ENCODE results near the gene SH2D4B.
A peak's percentile ranks its signal among the peaks of the same experiment; 100 is the strongest.

The SH2D4B gene

DNA sequence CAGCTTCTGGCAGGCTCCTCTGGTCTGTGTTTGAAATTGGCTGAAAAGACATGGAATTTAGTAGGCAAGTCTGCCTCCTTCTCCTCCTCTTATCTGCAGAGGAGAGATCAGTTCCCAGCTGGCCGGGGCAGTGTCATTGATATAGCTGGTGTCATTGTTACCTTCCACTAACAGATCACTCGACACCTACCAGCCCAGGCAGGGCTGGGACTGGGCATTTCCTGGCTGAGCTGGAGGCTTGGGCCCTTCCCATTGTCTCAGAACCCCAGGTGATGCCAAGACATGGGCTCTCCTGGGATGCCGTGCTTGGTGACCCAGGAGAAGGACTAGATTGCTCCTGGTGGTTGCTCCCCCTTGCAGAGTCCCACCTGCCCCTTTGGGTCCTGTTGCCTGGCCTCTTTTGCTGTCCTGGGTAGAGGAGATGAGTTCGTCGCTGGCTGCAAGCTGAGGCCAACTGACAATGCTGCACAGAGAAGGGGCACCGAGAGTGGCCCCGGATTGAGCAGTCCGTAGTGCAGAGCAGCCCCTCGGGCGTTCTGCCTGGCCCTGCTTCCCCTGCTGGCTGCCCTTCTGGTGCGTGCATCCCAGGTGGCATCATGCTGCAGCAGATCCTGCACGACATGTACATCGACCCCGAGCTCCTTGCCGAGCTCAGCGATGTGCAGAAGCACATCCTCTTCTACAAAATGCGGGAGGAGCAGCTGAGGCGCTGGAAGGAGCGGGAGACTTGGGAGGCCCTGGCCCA lies at the start of gene SH2D4B:
SH2D4B (plus strand) TSS at position 167 of the 745 bp plus-strand sequence; CDS start at position 597, 430 bp downstream.
- DNase-seq: no peak

DNA sequence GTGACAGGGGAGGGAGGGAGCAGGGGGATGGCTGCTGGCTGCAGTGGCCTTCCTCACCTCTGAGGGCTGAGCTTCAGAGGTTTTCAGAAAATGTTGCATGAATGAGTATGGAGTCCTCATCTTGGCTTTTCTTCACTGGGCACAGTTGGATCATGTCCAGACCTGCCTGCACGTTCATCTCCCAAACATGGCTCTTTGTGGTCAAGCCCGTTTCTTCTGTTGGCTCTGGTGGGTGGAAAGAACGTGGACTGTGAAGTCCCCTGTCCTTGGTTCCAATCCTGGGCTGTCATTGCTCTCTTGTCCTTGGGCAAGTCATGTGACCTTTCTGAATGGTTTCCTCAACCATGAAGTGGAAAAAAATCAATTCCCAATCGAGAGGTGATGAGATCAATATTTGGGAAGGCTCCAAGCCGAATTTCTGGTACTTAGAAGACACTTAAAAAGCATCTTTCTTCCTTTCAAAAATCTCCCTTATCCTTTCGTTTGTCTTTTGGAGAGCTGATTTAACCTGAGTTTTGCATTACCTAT lies 49.1 kb upstream of the SH2D4B start:
- DNase-seq: peak; percentile 2

DNA sequence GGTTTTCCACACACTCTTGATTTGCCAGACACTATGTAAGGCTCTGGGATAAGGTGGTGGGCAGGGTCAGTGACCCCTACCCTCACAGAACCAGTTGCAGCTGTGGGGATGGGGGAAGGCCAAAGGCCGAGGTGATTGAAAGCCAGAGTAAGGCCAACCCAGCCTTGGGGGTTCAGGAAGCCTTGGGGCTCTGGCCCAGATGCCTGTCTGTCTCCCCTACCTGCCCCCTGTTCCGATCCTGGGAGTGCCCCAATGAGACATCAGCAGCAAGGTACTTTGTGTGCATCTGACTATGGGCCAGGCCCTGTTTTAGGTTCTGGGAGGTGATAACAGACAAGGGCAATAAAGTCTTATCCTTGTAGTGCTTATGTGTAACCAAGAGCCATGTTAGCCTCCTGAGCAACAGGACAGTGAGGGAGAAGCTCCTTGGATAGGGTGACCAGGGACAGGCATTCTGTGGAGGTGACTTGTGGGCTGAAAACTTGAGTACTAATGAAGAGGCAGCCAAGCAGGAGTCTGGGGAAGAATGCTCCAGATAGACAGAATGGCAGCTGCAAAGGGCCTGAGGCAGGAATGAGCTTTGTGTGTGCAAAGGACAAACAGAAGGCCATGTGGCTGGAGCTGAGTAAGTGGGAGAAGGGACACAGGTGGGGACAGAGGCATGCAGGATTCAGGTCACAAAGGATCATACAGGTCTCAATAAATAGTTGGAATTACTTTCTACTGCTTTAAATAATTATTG lies 48.2 kb upstream of the SH2D4B start:
- no peak for DNase-seq

DNA sequence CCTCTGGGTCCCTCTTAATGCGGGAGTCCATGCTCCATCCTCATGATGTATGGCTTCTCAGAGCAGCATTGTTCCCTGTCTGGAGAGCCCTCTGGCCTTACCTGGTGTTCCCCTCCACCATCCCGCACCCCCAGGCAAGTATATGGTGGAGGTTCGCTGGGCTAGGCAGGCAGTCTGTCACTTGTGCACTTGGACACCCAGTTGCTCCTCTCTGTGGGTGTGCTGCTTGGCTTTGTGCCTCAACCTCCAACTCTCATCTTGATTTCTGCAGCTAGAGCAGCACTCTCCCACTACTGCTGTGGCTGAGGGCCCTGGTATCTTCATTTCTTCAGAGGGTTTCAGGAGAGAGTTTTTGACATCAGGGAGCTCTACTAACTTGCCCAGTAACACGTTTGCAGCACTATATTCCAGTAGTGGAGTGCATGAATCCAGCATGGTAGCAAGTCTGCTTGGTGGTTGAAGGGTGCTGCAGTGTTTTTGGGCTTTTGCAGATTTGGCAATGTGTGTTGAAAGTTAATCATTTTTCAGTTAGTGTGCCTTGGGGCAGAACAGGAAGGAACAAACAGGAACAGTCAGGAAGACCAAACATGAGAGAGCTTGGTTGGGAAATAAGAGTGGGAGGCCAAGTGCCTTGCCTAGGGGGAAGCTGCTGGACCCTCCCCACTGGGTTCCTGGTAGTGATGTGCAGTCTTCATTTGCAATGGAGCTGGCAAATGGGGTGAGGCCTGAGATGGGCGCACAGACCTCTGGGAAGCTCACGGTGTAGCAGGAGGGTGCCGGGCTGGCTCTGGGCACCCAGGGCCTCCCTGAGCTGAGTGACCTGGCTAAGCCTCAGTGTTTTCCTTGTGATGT lies 46.2 kb upstream of the SH2D4B start:
- DNase-seq: peak; percentile 85

DNA sequence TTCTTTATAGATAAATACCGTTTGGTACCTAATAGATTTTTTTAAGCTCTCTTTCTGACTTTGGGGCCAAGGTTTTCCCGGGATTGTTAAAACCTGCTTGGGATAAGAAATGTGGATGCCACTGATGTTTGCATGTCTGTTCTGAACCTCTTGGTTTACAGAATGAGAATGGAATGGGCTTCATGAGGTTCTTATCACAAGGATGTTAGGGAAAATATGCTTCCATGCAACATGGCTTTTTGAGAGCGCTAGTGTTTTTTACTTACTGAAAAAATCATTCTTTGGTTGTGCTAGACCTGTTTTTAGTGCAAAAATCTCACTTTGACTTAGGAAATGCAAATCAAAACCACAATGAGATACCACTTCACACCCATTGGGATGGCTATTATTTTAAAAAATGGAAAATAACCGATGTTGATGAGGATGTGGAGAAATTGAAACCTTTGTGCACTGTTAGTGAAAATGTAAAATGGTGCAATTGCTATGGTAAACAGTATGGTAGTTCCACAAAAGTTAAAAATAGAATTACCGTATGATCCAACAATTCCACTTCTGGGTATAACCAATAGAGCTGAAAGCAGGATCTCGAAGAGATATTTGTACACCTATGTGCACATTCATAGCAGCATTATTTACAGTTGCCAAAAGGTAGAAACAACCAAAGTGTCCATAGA lies 44.7 kb upstream of the SH2D4B start:
- peak; percentile 47 for DNase-seq

DNA sequence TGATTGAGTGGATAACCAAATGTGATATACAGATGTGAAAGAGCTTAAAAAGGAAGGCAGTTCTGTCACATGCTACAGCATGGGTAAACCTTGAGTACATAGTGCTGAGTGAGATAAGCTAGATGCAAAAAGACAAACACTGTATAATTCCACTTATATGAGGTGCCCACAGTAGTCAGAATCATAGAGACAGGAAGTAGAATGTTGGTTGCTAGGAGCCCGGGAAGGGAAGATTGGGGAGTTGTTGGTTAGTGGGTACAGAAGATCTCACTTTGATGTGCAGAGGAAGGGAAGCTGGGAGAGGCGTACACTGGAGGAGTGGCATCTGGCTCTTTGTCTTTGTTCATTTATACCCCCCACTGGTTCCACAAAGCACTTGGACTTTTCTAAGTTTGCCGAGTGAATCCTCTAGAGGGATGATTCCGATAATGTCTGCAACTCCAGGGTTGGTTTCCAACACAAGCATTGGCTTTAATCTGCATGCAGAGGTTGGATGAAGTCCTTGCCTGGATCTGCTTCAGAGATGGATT lies 44.1 kb upstream of the SH2D4B start:
- DNase-seq: peak; percentile 56

DNA sequence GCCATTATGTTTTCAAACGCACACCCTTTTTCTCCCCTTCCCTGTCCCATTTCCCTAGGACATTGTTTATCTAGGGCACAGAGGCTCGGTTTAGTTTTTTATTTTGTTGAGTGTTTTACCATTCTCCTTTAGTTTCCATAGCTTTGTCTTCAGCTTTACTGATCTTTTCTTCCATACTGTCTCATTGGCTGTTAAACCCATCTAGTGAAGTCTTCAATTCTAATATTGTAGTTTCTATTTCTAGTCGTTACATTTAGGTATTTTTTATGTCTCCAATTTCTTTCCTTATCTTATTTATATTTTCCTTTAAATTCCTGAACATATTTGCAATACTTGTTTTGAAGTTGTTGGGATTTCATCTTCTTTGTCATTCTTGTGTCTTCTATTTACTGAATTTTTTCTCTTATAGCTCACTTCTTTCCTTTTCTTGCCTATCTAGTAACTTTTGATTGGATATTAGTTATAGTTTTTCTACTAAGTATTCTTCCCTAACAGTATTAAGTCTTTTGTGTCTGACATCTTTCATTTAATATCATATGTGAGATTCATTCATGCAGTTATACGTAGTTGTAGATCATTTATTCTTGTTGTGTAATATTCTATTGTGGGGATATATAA lies 41.0 kb upstream of the SH2D4B start:
- no peak for DNase-seq

DNA sequence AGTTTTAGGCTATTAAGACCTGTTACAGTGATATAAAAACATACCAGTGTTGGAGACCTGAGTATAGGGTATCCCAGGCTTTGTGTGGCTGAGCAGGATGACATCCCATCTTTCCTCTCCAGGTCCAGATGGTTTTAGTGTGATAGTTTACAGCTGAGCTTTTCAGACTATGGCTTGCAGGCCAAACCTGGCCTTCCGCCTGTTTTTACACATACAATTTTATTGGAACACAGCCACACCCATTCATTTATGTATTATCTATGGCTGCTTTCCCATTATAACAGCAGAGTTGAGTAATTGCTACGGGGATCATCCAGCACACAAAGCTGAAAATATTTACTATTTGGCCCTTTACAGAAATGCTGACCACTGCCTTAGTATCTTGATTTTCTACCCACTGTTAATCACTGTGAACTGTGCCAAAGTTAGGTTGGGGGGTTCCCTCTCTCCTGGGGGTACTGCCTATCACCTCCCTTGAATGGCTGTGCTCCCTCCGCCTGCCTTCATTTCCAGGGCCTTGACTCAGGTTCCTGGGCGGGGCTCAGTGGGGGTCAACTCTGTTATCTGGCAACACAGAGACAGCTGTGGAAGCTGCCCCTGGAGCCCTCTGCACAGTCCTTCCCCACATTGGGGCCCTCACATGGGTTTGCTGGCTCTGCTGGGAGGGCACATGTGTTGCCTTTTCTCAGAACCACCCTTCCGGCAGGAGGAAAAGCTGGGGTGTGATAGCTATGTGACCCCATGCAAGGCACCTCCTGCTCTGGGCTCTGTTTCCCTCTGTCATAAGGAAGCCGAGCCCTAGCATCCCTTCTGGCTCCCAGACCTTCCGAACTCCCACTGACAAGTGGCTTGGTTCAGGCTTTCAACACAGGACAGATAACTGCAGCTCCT lies 40.3 kb upstream of the SH2D4B start:
- no peak for DNase-seq

DNA sequence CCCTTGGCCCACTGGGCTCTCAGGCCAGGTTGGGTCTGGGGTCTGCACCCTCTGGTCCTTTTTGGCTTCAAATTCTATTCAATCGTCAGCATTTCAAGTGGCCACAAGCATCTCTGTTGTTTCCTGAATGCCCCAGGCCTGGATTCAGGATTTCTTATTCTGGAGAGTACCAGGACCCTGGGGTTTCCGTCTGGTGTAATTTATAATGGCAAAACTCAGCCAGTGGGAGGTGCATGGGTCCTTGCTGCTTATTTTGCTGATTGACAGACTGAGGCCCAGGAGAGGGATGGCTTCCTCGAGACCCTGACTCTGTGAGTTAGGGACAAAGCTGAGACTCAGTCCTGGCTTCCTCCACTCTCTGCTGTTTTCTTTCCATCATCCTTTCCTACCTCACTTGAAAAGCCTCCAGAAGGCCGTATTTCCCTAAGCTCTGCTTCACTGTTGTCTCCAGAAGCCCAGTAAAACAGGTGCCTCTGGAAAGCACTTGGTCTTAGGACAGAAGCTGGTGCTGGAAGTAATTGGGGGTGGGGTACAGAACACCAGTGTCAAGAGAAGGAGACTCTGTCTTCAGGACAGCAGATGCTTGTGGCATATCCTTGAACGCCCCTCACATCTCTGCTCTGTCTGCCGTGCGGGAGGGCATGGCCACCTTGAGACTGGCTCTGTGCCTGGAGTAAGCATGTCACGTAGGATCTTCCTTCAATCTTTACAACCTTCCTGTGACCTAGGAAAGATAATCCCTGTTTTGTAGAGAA lies 39.4 kb upstream of the SH2D4B start:
- no peak for DNase-seq

DNA sequence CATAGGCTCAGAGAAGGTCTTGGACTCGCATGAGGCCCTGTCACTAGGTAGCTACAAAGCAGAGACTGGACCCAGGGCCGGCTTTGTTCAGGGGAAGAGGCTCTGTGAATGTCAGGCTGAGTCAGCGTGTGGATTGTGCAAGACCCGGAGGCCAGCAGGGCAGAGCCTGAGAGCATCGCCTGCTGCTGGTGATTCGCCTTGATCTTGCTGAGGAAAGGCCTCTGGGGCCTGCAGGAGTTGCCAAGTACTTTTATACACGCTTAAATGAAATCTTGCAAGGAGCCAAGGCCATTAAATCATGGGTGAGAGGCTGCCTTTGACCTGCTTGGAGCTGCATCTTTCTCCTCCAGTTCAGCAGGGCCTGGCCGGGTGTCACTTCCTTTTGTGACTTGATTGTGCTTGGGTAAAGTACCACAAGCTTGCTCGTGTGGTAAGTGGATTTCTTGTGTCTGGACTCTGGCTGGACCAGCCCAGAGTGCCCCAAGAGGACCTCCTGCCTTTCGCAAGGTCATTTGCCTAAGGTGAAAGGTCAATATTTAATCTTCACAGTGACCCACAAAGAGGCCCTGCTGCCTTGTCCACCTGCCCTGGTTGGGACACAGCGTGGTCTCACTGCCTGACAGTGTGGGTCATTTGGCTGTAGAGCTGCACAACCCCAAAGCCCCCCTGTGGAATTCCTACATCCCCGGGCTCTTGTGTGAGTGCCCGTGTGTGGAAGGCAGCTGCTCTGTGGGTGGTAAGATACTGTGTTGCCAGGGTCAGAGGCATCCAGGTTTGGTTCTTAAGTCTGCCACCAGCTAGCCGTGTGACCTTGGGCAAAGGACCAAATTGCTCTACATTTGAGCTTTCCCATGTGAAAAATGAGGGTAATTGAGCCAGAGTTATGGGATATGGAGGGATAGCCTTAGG lies 38.6 kb upstream of the SH2D4B start:
- DNase-seq: peak; percentile 94

DNA sequence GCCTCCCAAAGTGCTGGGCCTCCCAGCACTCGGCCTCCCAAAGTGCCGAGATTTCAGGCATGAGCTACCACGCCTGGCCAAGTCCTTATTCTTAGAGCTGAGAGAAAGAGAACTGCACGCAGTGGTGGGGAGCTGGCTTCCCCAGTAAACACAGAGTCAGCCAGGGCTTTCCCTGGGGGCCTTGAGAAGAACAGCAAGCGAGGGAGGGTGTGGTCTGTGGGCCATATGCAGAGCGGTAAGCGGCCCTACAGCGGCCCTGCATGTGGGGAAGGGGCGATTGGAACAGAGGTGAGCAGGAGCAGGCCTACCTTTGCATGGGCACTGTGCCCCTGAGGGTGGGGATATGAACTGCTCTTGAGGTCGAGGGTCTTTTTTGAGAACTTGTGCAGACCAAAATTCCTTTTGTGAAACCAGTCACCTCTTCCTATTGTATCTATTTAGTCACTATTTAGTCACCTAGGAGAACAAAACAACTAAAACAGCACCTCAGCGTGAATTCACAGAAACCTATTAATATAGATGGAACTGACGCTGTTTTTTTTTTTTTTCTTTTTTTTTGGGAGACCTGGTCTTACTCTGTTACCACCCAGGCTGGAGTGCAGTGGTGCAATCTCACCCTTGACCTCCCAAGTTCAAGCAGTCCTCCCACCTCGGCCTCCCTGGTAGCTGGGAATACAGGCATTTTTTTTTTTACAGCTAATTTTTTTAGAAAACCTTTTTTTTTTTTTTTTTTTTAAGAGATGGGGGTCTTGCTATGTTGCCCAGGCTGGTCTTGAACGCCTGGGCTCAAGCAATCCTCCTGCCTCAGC lies 36.9 kb upstream of the SH2D4B start:
- no peak for DNase-seq

DNA sequence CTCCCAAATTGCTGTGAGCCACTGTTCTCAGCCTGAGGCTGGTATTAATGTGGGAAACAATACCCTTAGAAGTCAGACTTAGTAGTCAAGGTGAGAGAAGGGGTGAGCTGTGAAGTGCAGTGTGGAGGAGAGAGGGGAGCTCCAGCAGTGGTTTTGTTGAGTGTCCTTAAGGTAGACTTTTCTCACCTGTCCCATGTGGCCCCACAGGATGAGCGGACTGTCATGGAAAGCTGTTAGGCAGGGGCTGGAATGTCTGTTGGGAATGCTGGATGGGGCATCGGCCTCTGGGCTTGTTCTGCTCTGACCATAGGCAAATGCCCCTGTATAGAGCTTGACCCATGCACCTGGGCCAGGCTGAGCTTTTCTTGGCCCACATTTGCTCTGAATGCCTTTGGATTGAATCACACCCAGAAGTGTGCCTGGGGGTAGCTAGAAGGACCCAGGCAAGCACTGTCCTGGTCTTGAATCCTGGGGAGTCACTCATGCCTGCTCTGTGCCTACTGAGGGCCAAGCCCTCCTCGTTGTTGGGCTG lies 36.3 kb upstream of the SH2D4B start:
- DNase-seq: no peak

DNA sequence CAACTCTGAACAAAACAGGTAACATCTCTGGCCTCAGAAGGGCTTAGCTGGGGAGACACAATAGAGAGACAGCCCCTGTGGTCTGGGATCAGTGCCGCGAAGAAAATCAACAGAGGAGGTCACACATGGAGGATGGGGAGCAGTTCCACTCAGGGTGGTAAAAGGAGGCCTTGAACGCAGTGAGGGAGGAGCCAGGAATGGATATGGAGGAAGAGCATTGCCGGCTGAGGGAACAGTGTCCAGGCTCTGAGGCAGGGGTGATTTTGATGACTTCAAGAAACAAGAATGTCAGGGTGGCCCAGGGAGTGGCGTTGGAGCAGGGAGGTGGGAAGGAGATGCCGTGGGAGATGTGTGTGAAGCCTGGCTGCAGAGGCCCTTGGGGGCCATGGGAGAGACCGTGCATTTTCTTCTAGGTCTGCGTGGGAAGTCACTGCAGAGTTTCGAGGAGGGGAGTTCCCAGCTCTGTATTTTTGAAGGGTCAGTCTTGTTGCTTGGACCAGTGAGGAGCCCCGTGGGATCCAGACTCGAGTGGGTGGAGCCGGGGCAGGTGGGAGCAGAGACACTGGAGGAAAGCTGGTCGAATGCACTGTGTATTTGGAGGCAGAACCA lies 35.7 kb upstream of the SH2D4B start:
- DNase-seq: no peak

DNA sequence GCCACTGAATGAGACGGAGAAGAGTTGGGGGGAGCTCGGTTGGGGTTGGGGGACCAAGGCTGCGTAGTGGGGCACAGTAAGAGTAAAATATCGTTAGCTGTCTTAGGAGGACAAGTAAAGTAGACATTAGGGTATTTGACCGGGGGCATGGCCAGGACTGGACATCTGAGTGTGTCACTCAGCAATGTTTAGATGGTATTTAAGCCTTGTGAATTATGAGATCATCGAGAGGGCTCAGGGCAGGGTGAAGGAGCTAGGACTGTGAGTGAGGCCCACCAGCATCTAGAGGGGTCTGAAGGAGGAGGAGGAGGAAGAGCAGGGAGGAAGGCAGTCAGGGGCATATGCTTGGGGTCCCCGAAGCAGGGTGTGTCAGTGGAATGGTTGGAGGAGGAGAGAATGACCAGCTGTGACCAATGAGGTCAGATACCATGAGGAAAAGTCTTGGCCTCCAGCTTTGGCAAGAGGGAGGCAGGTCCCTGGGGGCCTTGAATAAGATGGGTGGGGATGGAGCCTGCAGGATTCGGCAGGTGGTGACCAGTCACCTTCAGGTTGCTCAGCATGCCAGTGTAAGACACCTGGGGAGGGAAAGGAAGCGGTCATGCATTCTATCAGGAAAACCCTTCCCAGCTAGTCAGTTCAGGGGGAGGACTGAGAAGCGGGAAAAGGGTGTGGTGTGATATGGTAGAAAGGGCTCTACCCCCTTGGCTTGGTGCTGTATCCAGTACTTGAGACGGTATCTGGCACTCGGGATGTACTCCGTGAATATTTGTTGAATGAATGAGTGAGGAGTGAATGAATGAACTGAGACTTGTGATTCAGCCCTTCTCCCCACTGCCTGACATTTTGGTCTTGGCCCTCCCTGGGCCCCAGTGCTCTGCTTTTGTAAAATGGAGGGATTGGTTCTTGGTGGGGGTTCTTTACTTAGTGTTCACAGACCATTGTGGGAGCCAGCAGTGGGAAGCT lies 34.8 kb upstream of the SH2D4B start:
- no peak for DNase-seq

DNA sequence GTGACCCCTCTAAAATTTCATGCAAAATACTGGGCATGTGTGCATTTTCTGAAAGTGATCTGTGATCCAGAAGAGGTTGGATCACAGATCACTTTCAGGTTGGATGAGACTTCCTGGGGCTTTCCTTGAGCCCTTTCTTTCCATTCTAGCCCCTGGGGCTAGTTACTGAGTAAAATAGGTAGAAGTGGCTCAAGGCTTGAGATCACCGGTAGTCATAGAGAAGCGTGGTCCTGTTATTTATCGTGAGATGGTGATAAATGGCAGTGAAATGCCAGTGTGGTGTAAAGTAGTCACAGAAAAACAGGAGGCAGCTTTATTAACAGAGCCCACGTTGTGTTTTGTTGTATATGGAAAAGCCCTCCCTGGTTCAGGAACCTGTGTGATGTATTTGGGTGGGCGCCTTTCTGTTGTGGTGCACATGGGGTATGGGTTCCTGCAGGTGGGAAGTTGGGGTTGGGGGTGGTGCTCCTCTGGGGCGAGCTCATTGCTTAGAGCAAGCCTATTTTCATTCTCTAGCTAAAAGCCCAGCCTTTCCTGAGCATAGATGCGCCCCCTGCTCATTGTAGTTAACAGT lies 34.0 kb upstream of the SH2D4B start:
- DNase-seq: no peak

All from MV-4-11 (cell line).